ENCODE results near the gene DOC2A. TPM values are rescaled to one million over a fixed set of nuclear protein-coding genes. Genes with fewer than 3 reads are reported as not detected.

DOC2A gene
- total and polyA plus RNA-seq, 9 of the 15 experiments (the other 6 are each of a cell fraction or from before 2014, with no cell fraction given) = 0.03 to 0.38 (median 0.28) TPM; not detected in 1

- peak; percentile 65; the same call in 1 of the 2 replicates for TF ChIP-seq ZBTB7A (IDR thresholded peaks at IDR 0.05; ENCODE audit: borderline replicate concordance, control insufficient read depth, low read depth, low read length)
- peak; percentile 85; the same call in 1 of the 2 replicates for TF ChIP-seq ZBTB26 (CRISPR knock-in tag; IDR thresholded peaks at IDR 0.05)
- peak; percentile 68; the same call in 1 of the 2 replicates for TF ChIP-seq ELF4 (CRISPR knock-in tag; IDR thresholded peaks at IDR 0.05)
- peak; percentile 26 for TF ChIP-seq RBM22 (IDR thresholded peaks at IDR 0.05; ENCODE audit: low read depth, low read length, poor library complexity, severe bottlenecking)
- TF ChIP-seq KLF1 (tag; IDR thresholded peaks at IDR 0.05) = no peak
- TF ChIP-seq ZSCAN29 (IDR thresholded peaks at IDR 0.05) = no peak
- TF ChIP-seq ZNF121 (CRISPR knock-in tag; conservative IDR thresholded peaks at IDR 0.05) = no peak
- TF ChIP-seq POLR2A (conservative IDR thresholded peaks at IDR 0.05) = peak; percentile 94
- TF ChIP-seq RAD21 (CRISPR knock-in tag; conservative IDR thresholded peaks at IDR 0.05 in 1 of 2, IDR thresholded peaks at IDR 0.05 in 1 of 2) = 0 out of 4 replicates have a peak, but pooled peaks of 1 of the 2 experiments have one; percentile 3
- no peak for TF ChIP-seq BRF1 (IDR thresholded peaks at IDR 0.05; ENCODE audit: borderline replicate concordance, extremely low read depth, insufficient read length)
- TF ChIP-seq TOE1 (IDR thresholded peaks at IDR 0.05; ENCODE audit: borderline replicate concordance) = peak; percentile 34; the same call in 1 of the 2 replicates
- TF ChIP-seq TOE1 (CRISPR knock-in tag; IDR thresholded peaks at IDR 0.05; ENCODE audit: borderline replicate concordance, low read depth) = no peak
- TF ChIP-seq E2F4 (CRISPR knock-in tag; IDR thresholded peaks at IDR 0.05; ENCODE audit: low read depth) = peak; percentile 57; the same call in 1 of the 2 replicates
- TF ChIP-seq ZMIZ1 (IDR thresholded peaks at IDR 0.05; ENCODE audit: low read depth in 2 of 2, low read length in 2 of 2) = 0 out of 4 replicates have a peak, but pooled peaks of 1 of the 2 experiments have one; percentile 31
- peak; percentile 73; the same call in 1 of the 2 replicates for TF ChIP-seq ZNF395 (CRISPR knock-in tag; IDR thresholded peaks at IDR 0.05)
- TF ChIP-seq RBM17 (IDR thresholded peaks at IDR 0.05; ENCODE audit: borderline replicate concordance, low read depth, low read length) = no peak
- peak; percentile 92 for TF ChIP-seq POLR2AphosphoS2 (IDR thresholded peaks at IDR 0.05; ENCODE audit: low read length)
- TF ChIP-seq ZNF764 (CRISPR knock-in tag; IDR thresholded peaks at IDR 0.05; ENCODE audit: low read depth) = no peak
- peak; percentile 68 for TF ChIP-seq ETV5 (CRISPR knock-in tag; IDR thresholded peaks at IDR 0.05; ENCODE audit: low read depth)
Measured at GRCh38 chr16:29973384-29974246, 37.2 kb downstream of the DOC2A start, which contains the start of gene TAOK2 (continued).
